HG03520 (cell line): Measurements from ENCODE around the gene P2RY12.
A peak's percentile ranks its signal among the peaks of the same experiment; 100 is the strongest.

Experiments
- ATAC-seq: cut with Tn5 transposase; IDR thresholded peaks from one replicate; pipeline ENCODE4 v1.9.1; 2021; ENCODE audit warnings: mild to moderate bottlenecking, moderate library complexity; ENCODE audit not compliant: unreplicated experiment

P2RY12 gene

DNA sequence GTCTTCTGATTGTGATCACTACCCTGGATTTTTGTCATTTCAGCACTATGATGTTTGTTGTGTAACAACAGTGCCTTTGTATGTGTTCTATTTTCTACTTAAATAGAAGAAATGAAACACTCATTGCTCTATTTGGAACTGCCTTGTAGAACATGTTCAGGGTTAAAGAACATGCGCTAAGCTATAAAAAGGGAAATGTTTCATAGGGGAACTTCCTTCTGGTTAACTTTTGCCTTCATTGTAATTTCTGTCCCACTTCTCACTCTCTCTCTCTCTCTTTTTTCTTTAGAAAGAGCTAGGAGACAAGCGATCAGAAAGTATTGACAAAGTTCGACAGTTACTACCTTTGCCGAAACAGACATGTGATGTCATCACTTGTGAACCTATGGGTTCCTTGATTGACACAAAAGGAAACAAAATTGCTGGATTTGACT, at the start of gene P2RY12:
TSS of gene P2RY12 (minus strand) at position 13 of the 434 bp plus-strand sequence. CDS start 45,908 bp downstream, outside the sequence.
- peak; percentile 28 for ATAC-seq

GRCh38 chr3:151432616-151433372, 48.2 kb upstream of the P2RY12 start:
- ATAC-seq: no peak

DNA sequence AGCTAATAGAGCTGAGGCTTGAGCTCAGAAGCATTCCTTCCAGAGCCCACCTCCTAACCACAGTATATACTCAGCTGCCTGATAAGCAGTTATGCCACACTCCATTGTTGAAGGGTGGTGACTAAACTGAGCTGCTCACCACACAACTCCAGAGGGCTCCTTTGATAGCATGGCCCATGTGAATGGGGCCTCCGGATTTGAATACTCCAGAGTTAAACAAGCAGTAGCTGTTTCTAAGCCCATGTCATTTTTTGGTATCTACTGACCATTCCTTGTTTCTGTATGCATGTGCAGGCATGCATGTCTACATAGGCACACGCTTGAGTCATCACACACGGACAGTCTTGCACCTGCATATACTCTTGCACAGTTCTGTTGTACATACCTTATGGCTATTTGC, 47.4 kb upstream of the P2RY12 start:
- no peak for ATAC-seq

DNA sequence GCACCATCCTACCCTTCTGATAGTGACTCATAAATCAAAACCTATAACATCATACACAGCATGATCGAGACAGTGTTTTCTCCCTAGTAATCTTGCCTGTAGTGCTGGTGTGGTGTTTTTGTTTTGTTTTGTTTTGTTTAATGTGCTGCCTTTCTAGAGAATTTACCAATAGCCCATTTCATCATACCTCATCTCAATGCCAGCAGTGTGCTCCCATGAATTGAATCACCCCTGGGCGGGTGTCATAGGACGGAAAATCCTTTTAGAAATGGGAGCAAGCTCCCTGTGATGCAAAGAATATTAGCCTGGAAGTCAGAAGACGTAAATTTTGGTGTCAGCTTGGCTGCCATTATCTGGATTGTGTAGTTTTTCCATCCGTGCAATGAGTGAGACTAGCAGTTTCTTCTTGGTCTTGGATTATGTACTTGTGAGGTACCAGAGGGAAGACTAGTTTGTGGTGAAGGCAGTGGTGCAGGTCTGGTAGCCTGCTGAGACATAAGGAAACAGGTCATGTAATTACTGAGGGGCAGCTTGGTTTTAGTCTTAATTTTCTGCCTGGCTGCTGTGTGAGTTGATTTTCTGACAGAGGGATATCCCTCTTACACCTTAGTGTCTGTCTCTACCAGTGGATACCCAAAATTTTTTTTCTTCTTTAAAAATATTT, 46.4 kb upstream of the P2RY12 start:
- peak; percentile 40 for ATAC-seq

DNA sequence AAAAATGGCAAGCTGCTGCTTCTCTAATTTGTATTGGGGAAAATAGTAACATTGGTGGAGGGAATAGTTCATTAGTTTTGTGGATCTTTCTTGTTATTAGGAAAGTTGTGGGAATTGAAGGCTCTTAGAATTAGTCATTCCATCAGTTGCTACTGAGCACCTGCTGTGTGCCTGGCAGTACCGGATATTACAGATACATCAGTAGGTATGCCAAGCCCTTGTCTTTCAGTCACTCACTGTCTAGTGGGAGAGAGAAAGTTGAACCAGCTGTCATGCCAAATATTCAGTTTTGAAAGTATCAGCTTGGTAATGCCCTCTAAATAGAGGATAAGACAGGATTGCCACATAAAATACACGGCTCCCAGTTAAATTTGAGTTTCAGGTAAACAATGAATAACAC, 43.8 kb upstream of the P2RY12 start:
- no peak for ATAC-seq

GRCh38 chr3:151426341-151426657, 41.7 kb upstream of the P2RY12 start:
- ATAC-seq: peak; percentile 72

- ATAC-seq: peak; percentile 5
Measured at GRCh38 chr3:151425627-151426340, 41.2 kb upstream of the P2RY12 start.

DNA sequence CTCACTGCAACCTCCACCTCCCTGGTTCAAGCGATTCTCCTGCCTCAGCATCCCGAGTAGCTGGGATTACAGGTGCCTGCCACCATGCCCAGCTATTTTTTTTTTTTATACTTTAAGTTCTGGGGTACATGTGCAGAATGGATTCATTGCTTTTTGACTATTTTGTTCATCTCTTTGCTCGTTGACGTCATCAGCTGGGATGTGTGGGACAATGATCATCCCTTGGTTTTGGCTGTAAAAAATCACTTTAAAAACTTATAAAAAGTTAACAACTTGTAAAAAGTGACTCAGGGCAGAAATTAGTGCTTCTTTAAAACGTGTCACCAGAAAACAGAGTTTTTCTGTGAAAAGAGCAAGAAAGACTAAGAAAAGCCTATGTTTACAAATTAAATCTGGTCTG, 38.5 kb upstream of the P2RY12 start:
- ATAC-seq: no peak

DNA sequence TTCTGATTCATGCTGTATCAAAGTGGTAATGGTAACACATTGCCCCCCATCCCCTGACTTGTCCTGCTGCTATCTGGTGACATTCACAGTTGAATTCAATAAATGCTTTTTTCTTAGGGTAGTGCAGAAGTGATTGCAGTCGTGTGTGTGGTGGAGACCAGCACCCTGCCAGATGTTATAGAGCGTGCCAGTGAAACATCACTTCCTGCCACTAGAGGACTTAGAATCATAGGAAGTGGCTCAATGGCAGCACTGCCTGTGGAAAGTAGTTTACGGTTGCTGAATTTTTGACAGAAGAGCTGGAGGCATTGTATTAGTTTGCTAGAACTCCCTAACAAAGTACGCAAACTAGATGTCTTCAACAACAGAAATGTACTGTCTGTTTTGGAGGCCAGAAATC, 37.4 kb upstream of the P2RY12 start:
- ATAC-seq: no peak

GRCh38 chr3:151419806-151420205, 35.3 kb upstream of the P2RY12 start:
- no peak for ATAC-seq

- ATAC-seq: no peak
Measured at GRCh38 chr3:151415289-151415688, 30.7 kb upstream of the P2RY12 start.

GRCh38 chr3:151412989-151413388, 28.4 kb upstream of the P2RY12 start:
- ATAC-seq: no peak

- ATAC-seq: no peak
Measured at GRCh38 chr3:151410891-151411559, 26.5 kb upstream of the P2RY12 start.

- ATAC-seq: no peak
Measured at GRCh38 chr3:151407928-151408327, 23.4 kb upstream of the P2RY12 start.

DNA sequence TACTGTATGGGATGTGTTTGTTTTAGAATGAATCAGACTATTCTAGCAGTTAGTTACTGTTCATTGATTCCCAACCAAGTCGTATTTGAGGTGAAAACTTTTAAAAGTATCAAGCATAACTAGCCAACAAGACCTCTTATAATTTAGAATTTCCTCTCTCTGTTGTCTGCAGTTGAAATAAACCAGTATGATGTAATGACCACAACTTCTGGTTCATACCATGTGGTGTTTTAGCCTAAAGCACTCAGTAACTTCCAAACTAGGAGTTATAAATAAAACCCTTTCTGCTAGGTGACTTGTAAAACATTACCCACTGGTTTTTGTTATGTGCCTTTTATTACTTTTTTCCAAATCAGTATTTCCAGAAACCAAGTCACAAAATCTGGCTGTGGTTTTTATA, 19.8 kb upstream of the P2RY12 start:
- ATAC-seq: peak; percentile 76

- ATAC-seq: no peak
Measured at GRCh38 chr3:151403246-151403645, 18.7 kb upstream of the P2RY12 start.

DNA sequence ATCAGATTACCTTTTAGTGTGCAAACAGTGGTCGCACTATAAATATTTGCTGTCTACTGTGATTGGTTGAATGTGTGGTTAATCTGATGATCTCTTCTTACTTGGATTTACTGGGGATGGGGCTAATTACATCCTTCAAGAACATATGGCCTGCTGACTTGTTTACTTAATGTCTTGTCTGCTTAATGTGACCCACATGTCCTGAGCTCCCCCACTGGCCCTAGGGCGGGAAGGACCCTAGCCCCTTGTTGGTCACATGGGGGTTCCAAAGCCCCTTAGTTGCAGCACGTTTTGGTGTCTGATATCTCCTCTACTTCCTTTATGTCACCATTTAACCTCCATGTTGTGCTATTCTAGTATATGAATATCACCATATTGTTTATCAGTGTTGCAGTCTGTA, 17.8 kb upstream of the P2RY12 start:
- no peak for ATAC-seq

GRCh38 chr3:151400341-151400740, 15.8 kb upstream of the P2RY12 start:
- ATAC-seq: no peak

GRCh38 chr3:151398895-151399294, 14.3 kb upstream of the P2RY12 start:
- ATAC-seq: no peak

DNA sequence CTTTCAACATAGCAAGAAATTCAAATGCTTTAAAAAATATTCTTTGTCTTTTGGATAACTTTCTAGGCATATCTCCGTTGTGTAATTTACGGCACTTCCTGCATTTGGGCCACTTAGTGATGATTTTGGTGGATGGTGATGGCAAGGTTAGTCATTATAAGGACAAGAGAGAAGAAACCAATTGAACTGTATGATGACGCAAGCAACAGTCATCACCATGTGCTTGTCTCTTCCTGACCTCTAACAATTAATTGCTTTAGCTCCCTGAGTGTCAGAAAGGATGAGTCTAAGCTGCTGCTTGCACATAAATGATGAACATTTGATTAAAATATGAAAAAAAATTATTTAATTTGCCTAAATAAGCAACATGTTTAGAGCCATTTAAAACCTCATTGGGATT, 11.3 kb upstream of the P2RY12 start:
- no peak for ATAC-seq

DNA sequence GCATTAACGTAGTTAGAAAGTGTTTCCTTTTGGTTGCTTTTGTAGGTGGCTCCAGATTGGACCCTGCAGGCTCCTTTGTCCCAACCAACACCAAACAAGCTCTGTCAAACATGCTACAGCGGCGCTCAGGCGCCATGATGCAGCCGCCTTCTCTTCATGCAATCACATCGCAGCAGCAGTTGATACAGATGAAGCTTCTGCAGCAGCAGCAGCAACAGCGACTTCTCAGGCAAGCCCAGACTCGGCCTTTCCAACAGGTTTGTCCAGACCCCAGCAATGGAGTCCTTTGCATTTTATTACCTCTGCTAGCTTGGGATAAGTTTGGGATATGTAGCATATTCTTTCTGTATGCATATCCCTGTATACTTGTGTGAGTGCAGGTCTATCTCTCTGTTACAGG, 10.1 kb upstream of the P2RY12 start:
- ATAC-seq: no peak
